Ishikawa (cell line): ENCODE results near the gene GARNL3.

ENCODE experiments used
- CEBPB ChIP-seq: IDR thresholded peaks from 2 replicates; pipeline ENCODE4 v1.6.1; 2012
- CREB1 ChIP-seq: IDR thresholded peaks from 2 replicates; pipeline ENCODE4 v1.6.1; 2012; ENCODE audit warnings: low read depth
- EGR1 ChIP-seq: IDR thresholded peaks from 2 replicates; pipeline ENCODE4 v1.6.1; 2012
- EP300 ChIP-seq: IDR thresholded peaks from 2 replicates; pipeline ENCODE4 v1.6.1; 2012; ENCODE audit warnings: borderline replicate concordance
- NFIC ChIP-seq: IDR thresholded peaks from 2 replicates; pipeline ENCODE4 v1.6.1; 2012
- RAD21 ChIP-seq: IDR thresholded peaks from 2 replicates; pipeline ENCODE4 v1.6.1; 2012; ENCODE audit warnings: low read depth
- TAF1 ChIP-seq: IDR thresholded peaks from 2 replicates; pipeline ENCODE4 v1.6.1; 2012; ENCODE audit warnings: low read depth, mild to moderate bottlenecking
- TCF12 ChIP-seq: IDR thresholded peaks from 2 replicates; pipeline ENCODE4 v1.6.1; 2012; ENCODE audit warnings: low read depth
- YY1 ChIP-seq: IDR thresholded peaks from 2 replicates; pipeline ENCODE4 v1.6.1; 2012; ENCODE audit warnings: low read depth
- TF ChIP-seq, protein P1 (sequence below): IDR thresholded peaks from 2 replicates; pipeline ENCODE4 v1.6.1; 2012
- TF ChIP-seq, protein P2 (sequence below): IDR thresholded peaks from 2 replicates; pipeline ENCODE4 v1.6.1; 2012; ENCODE audit warnings: low read depth, mild to moderate bottlenecking

DNA sequence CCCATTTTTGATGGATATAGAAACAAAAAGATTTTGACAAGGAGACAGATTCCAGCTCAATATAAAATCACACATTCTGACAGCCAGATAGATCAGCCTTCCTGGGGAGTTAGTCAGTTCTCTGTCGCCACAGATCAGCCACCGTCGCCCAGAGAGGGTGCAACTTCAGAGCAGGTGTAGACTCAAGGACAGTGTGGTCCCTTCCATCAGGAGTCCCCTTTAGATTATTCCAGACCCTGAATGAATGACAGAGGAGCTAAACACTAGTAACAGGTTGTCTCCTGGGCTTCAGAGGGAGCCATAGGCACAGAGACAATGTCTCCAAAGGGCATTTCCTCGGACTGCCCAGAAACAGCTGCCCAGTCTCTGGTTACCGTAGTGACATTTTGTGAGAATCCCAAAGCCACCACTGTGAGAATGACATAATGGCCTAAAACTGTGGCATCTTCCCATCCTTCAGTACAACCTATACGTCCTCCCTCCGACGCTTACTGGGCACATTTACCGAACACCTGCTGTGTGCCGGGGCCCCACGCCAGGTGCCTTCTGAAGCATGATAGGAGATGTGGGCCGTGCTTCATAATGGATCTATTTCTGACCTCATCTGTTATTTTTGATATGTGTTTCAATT is 85.0 kb downstream of the GARNL3 start:
- TF ChIP-seq YY1 (no peak), RAD21 (no peak), TAF1 (no peak), NFIC (no peak), CEBPB (no peak), CREB1 (no peak), EP300 (no peak), TCF12 (no peak), EGR1 (no peak)
- TF ChIP-seq, protein P1, sequence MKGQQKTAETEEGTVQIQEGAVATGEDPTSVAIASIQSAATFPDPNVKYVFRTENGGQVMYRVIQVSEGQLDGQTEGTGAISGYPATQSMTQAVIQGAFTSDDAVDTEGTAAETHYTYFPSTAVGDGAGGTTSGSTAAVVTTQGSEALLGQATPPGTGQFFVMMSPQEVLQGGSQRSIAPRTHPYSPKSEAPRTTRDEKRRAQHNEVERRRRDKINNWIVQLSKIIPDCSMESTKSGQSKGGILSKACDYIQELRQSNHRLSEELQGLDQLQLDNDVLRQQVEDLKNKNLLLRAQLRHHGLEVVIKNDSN: no peak
- TF ChIP-seq, protein P2, sequence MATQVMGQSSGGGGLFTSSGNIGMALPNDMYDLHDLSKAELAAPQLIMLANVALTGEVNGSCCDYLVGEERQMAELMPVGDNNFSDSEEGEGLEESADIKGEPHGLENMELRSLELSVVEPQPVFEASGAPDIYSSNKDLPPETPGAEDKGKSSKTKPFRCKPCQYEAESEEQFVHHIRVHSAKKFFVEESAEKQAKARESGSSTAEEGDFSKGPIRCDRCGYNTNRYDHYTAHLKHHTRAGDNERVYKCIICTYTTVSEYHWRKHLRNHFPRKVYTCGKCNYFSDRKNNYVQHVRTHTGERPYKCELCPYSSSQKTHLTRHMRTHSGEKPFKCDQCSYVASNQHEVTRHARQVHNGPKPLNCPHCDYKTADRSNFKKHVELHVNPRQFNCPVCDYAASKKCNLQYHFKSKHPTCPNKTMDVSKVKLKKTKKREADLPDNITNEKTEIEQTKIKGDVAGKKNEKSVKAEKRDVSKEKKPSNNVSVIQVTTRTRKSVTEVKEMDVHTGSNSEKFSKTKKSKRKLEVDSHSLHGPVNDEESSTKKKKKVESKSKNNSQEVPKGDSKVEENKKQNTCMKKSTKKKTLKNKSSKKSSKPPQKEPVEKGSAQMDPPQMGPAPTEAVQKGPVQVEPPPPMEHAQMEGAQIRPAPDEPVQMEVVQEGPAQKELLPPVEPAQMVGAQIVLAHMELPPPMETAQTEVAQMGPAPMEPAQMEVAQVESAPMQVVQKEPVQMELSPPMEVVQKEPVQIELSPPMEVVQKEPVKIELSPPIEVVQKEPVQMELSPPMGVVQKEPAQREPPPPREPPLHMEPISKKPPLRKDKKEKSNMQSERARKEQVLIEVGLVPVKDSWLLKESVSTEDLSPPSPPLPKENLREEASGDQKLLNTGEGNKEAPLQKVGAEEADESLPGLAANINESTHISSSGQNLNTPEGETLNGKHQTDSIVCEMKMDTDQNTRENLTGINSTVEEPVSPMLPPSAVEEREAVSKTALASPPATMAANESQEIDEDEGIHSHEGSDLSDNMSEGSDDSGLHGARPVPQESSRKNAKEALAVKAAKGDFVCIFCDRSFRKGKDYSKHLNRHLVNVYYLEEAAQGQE: no peak
